GM18951 (cell line): Measurements from ENCODE around the gene ITGA11.

Experiments used
- POLR2A ChIP-seq: IDR thresholded peaks from 4 replicates; pipeline ENCODE4 v1.6.1; 2011; ENCODE audit warnings: mild to moderate bottlenecking; ENCODE audit not compliant: insufficient read length, insufficient read depth; ENCODE audit errors: extremely low read depth
- in situ Hi-C: fragments of 300-500 bp; cut with MboI; formaldehyde crosslinking; loops from one replicate; pipeline ENCODE4 v1.12.0; 2022; ENCODE audit warnings: low sequenced_read_pairs, mixed read lengths, inconsistent platforms; ENCODE audit not compliant: unreplicated experiment

ITGA11 gene

GRCh38 chr15:68466876-68467275 is 34.9 kb upstream of the ITGA11 start:
- TF ChIP-seq POLR2A: no peak
- in situ Hi-C loops: no loop called here

GRCh38 chr15:68465861-68466560 is 34.0 kb upstream of the ITGA11 start:
- no peak for TF ChIP-seq POLR2A
- in situ Hi-C loops: no loop called here

GRCh38 chr15:68464448-68465090 is 32.6 kb upstream of the ITGA11 start:
- TF ChIP-seq POLR2A: no peak
- in situ Hi-C loops: no loop called here

- TF ChIP-seq POLR2A: no peak
These were observed 32.0 kb upstream of the ITGA11 start for GRCh38 chr15:68463996-68464395.

GRCh38 chr15:68463444-68463843 is 31.5 kb upstream of the ITGA11 start:
- in situ Hi-C loops: no loop called here
- TF ChIP-seq POLR2A: no peak

More at GRCh38 chr15:68463996-68464395, 32.0 kb upstream of the ITGA11 start:
- in situ Hi-C loops: no loop called here

GRCh38 chr15:68460166-68460565 is 28.2 kb upstream of the ITGA11 start:
- in situ Hi-C loops: no loop called here
- TF ChIP-seq POLR2A: no peak

GRCh38 chr15:68450192-68450591 is 18.2 kb upstream of the ITGA11 start:
- TF ChIP-seq POLR2A: no peak
- in situ Hi-C loops: no loop called here

- no peak for TF ChIP-seq POLR2A
- in situ Hi-C loops: no loop called here
These were observed 17.4 kb upstream of the ITGA11 start for GRCh38 chr15:68449389-68449788.

- in situ Hi-C loops: no loop called here
- no peak for TF ChIP-seq POLR2A
These were observed 16.2 kb upstream of the ITGA11 start for GRCh38 chr15:68447976-68448755.

- in situ Hi-C loops: no loop called here
- no peak for TF ChIP-seq POLR2A
These were observed 15.2 kb upstream of the ITGA11 start for GRCh38 chr15:68447209-68447608.

- in situ Hi-C loops: no loop called here
- no peak for TF ChIP-seq POLR2A
These were observed 13.4 kb upstream of the ITGA11 start for GRCh38 chr15:68445351-68445750.

GRCh38 chr15:68444336-68444735 is 12.4 kb upstream of the ITGA11 start:
- TF ChIP-seq POLR2A: no peak
- in situ Hi-C loops: no loop called here

- in situ Hi-C loops: no loop called here
- TF ChIP-seq POLR2A: no peak
These were observed 10.9 kb upstream of the ITGA11 start for GRCh38 chr15:68442903-68443302.

GRCh38 chr15:68442041-68442440 is 10.1 kb upstream of the ITGA11 start:
- in situ Hi-C loops: no loop called here
- no peak for TF ChIP-seq POLR2A
